MM.1S (cell line): ENCODE measurements around the gene NTM.
A peak's percentile ranks its signal among the peaks of the same experiment; 100 is the strongest.

Source experiments
- DNase-seq: peaks from one replicate; pipeline ENCODE4 v3.0.0-alpha.2; 2015
- H2AFZ ChIP-seq: fragments of 300-600 bp; sonication (generic); 2 replicates; pipeline ENCODE4 v1.6.0; 2016; ENCODE audit warnings: antibody characterized with exemption, low read length
- H3F3A ChIP-seq: fragments of 300-600 bp; sonication (generic); 2 replicates; pipeline ENCODE4 v1.6.1; 2016; ENCODE audit warnings: mild to moderate bottlenecking, antibody characterized with exemption, low read length, moderate library complexity, mixed read lengths; ENCODE audit not compliant: insufficient read depth
- H3K27ac ChIP-seq: fragments of 300-600 bp; sonication (generic); 2 replicates; pipeline ENCODE4 v1.5.1; 2016; ENCODE audit warnings: mild to moderate bottlenecking, low read length
- H3K27me3 ChIP-seq: fragments of 300-600 bp; sonication (generic); replicated peaks from 2 replicates; pipeline ENCODE4 v1.6.0; 2016; ENCODE audit warnings: low read length; ENCODE audit not compliant: insufficient read depth
- H3K36me3 ChIP-seq: fragments of 300-600 bp; sonication (generic); replicated peaks from 2 replicates; pipeline ENCODE4 v1.6.1; 2016; ENCODE audit warnings: mild to moderate bottlenecking, low read length, mixed read lengths; ENCODE audit not compliant: insufficient read depth
- H3K4me1 ChIP-seq: fragments of 300-600 bp; sonication (generic); 2 replicates; pipeline ENCODE4 v1.6.1; 2016; ENCODE audit warnings: low read length, mixed read lengths
- H3K4me2 ChIP-seq: fragments of 300-600 bp; sonication (generic); 2 replicates; pipeline ENCODE4 v1.6.0; 2016; ENCODE audit warnings: low read depth, low read length
- H3K4me3 ChIP-seq: fragments of 300-600 bp; sonication (generic); 2 replicates; pipeline ENCODE4 v1.5.1; 2016; ENCODE audit warnings: low read length, mixed read lengths
- H3K79me2 ChIP-seq: fragments of 300-600 bp; sonication (generic); 2 replicates; pipeline ENCODE4 v1.6.1; 2016; ENCODE audit warnings: mixed run types, low read length, mixed read lengths
- H3K9ac ChIP-seq: fragments of 300-600 bp; sonication (generic); 2 replicates; pipeline ENCODE4 v1.6.1; 2016; ENCODE audit warnings: low read length, mixed read lengths
- H3K9me2 ChIP-seq: fragments of 300-600 bp; sonication (generic); replicated peaks from 2 replicates; pipeline ENCODE4 v1.6.1; 2016; ENCODE audit warnings: mild to moderate bottlenecking, low read length, mixed read lengths; ENCODE audit not compliant: insufficient read depth
- H3K9me3 ChIP-seq: fragments of 300-600 bp; sonication (generic); replicated peaks from 2 replicates; pipeline ENCODE4 v1.6.1; 2016; ENCODE audit warnings: mild to moderate bottlenecking, low read length, mixed read lengths; ENCODE audit not compliant: insufficient read depth
- H4K20me1 ChIP-seq: fragments of 300-600 bp; sonication (generic); 2 replicates; pipeline ENCODE4 v1.6.1; 2016; ENCODE audit warnings: mild to moderate bottlenecking, low read length, moderate library complexity, mixed read lengths; ENCODE audit not compliant: insufficient read depth
- EZH2 ChIP-seq: fragments of 300-600 bp; sonication (generic); optimal IDR thresholded peaks from 2 replicates; pipeline ENCODE3; 2017; ENCODE audit warnings: low read depth, mild to moderate bottlenecking, antibody characterized with exemption, low read length, mixed read lengths
- EZH2phosphoT487 ChIP-seq: fragments of 300-600 bp; sonication (generic); IDR thresholded peaks from 2 replicates; pipeline ENCODE4 v1.6.1; 2018; ENCODE audit warnings: antibody characterized with exemption, low read length
- TF ChIP-seq, protein P1 (sequence below): fragments of 300-600 bp; sonication (generic); IDR thresholded peaks from 2 replicates; pipeline ENCODE4 v1.5.1; 2016; ENCODE audit warnings: antibody characterized with exemption, low read length, mixed read lengths

Gene NTM

DNA sequence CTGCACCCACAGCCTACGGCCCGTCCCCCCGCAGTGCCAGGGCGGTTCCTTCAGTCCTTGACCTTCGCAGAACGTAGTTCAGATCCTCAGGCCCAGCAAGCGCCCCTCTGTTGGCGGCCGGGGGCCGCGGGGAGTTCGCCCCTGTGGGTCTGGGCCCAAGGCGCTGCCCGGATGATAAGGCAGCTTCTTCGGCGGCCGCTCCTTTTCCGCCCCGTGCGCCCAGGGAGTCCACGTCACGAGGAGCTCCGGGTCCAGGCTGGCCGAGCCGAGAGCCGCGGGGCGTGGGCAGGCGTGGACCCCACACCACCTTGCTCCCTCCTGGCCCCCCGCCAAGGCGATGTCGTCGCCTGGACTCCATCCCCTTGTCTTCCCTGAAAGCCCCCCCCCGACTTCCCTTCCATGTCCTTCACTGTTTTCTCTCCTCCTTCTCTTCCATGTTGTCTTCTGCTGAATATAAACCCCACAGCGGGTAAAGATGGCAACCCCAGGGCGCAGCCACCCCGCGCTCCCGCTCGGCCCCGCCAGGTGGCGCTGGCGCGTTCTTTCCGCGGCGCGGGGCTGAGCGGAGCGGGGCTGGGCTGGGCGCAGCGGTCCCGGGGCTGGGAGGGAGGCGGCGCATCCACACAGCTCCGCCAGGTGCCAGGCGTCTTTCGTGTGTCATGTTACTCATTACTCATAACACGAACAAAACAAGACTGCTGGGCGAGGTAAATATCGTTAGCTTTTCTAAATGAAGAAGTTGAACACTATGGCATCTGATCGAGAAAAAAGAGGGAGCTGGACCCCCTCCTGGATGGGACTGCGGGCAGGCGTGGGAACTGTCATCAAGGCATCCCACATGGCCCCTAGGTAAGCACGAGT lies 321.0 kb downstream of the NTM start:
- no peaks in the 10 kb centered on the region for H3K27me3 ChIP-seq

DNA sequence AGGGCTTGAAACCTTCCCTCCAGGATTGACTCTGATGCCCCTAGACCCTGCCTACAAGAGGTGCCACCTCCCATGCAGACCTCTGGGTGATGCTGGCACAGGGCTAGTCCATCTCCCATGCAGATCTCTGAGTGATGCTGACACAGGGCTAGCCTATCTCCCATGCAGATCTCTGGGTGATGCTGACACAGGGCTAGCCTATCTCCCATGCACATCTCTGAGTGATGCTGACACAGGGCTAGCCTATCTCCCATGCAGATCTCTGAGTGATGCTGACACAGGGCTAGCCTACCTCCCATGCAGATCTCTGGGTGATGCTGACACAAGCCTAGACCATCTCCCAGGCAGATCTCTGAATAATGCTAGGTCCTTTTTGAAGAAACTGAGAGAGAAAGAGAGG lies 321.7 kb downstream of the NTM start:
- Histone ChIP-seq H3K27me3 (no peaks in the 10 kb centered on the region), H2AFZ (no peak overlapping the region), H3K4me1 (no peaks in the 10 kb centered on the region), H3K9me3 (no peaks in the 10 kb centered on the region), H3K4me2 (no peak overlapping the region), H3K4me3 (no peak overlapping the region), H3K36me3 (no peaks in the 10 kb centered on the region), H3F3A (no peaks in the 10 kb centered on the region), H4K20me1 (no peaks in the 10 kb centered on the region), H3K9ac (no peak overlapping the region), H3K79me2 (no peaks in the 10 kb centered on the region), H3K9me2 (no peaks in the 10 kb centered on the region), H3K27ac (no peak overlapping the region)
- TF ChIP-seq EZH2phosphoT487 (no peak), EZH2 (no peak)
- TF ChIP-seq, protein P1, sequence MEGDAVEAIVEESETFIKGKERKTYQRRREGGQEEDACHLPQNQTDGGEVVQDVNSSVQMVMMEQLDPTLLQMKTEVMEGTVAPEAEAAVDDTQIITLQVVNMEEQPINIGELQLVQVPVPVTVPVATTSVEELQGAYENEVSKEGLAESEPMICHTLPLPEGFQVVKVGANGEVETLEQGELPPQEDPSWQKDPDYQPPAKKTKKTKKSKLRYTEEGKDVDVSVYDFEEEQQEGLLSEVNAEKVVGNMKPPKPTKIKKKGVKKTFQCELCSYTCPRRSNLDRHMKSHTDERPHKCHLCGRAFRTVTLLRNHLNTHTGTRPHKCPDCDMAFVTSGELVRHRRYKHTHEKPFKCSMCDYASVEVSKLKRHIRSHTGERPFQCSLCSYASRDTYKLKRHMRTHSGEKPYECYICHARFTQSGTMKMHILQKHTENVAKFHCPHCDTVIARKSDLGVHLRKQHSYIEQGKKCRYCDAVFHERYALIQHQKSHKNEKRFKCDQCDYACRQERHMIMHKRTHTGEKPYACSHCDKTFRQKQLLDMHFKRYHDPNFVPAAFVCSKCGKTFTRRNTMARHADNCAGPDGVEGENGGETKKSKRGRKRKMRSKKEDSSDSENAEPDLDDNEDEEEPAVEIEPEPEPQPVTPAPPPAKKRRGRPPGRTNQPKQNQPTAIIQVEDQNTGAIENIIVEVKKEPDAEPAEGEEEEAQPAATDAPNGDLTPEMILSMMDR: no peak
- DNase-seq: no peak

More for the DNA sequence above, 321.0 kb downstream of the NTM start:
- Histone ChIP-seq H2AFZ (no peak overlapping the region), H3K9me3 (no peaks in the 10 kb centered on the region), H3K9me2 (no peaks in the 10 kb centered on the region), H3K4me3 (no peak overlapping the region), H3K36me3 (no peaks in the 10 kb centered on the region), H3K4me2 (no peak overlapping the region), H4K20me1 (no peaks in the 10 kb centered on the region), H3K27ac (no peak overlapping the region), H3K4me1 (no peaks in the 10 kb centered on the region), H3F3A (no peaks in the 10 kb centered on the region), H3K9ac (no peak overlapping the region), H3K79me2 (no peaks in the 10 kb centered on the region)
- TF ChIP-seq, protein P1: peak; percentile 57
- no peak for TF ChIP-seq EZH2
- peak; percentile 63 for DNase-seq

DNA sequence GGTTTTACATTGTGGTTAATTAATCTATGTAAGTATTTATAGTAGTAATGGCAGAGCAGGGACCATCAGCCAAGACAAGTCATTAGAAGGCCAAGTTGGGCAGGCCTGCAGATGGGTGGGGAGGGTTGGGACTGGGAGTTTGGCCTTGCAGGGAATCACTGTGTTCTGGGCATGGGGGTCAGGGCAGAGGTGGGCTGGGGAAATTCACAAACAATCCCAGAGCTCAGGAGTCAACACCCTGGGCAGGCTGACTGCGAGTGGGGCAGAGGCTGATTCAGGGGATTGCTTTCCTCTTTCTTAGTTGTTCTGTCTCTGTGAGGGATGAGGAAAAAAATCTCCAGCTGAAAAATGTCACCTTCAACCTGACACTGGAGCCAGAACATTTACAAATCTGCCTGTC lies 322.5 kb downstream of the NTM start:
- Histone ChIP-seq H3K79me2 (no peaks in the 10 kb centered on the region), H3K9ac (no peak overlapping the region), H3K4me3 (no peak overlapping the region), H4K20me1 (no peaks in the 10 kb centered on the region), H3K4me1 (no peaks in the 10 kb centered on the region), H3F3A (no peaks in the 10 kb centered on the region), H3K27ac (no peak overlapping the region), H3K36me3 (no peaks in the 10 kb centered on the region), H3K9me2 (no peaks in the 10 kb centered on the region), H2AFZ (no peak overlapping the region), H3K4me2 (no peak overlapping the region), H3K9me3 (no peaks in the 10 kb centered on the region), H3K27me3 (no peaks in the 10 kb centered on the region)
- TF ChIP-seq EZH2phosphoT487 (no peak), EZH2 (no peak)
- TF ChIP-seq, protein P1: no peak
- no peak for DNase-seq
